Measurements from ENCODE around the gene GNA14.
"Not testable (repeated sequence)": the region's sequence is repeated elsewhere in the genome, so short reads cannot be mapped to it uniquely, and the experiment has no call there.

GNA14 gene

DNA sequence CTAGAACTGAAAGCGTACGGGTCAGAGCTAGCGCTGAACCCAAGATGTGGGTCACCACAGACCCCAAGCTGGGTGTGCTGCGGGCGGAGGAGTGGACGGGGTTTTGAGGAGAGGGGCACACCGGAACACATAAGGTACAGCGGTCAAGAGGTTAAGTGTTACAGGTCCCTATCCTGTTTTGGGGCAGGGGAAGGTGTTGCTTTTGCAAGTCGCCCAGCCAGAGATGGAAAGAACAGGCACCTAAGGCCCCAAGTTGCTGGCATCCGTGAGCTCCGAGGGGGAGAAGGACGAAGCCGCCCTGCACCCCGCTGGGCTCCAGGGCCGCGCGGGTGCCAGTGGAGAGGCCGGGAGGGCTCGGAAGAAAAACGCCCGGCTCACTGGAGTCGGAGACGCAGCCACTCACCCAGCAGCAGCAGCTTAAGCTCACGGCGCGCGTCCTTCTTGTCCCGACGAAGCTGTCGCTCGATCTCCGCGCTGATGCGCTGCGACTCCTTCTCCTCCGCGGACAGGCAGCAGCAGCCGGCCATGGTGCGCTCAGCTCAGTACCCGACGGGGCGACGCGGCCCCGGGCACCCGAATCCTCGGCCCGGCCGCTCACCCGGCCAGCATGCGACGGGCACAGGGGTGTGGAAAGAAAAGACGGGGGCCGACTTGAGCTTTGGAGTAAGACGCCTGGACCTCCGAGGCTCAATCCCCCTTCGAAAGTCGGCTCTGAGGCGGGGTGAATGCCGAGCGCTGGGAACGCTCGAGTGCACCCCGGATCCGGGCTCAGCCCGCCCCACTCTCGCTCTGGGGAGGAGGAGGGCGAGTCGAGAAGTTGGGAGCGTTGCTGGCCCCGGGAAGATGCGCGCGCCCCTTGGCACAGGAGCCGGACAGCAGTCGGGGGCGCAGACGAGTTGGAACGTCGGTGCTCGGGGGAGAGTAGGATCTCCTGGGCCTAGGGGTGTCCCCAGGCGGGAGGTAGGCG is 572 bp downstream of the GNA14 start:
- no peak for DNase-seq (ENCODE audit: low read depth)
- H3K4me3 ChIP-seq (ENCODE audit: low read depth, low read length) = peak overlapping the region; percentile 38

DNA sequence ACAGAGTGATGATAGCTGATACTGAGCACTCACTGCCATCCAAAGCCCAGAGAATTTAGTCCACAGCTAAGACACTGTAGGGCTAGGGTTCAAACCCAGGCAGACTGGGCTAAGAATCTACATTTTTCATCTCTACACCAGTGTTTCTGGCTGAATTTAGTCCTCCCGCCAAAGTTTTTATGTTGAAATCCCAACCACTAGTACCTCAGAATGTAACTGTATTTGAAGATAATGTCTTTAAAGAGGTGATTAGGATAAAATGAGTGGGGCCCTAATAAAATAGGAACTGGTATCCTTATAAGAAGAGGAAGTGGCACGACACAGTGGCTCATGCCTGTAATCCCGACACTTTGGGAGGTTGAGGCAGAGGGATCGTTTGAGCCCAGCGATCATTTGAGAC is 4.3 kb downstream of the GNA14 start:
- H3K4me3 ChIP-seq (ENCODE audit: low read depth, low read length) = no peak overlapping the region
- DNase-seq (ENCODE audit: low read depth) = no peak

DNA sequence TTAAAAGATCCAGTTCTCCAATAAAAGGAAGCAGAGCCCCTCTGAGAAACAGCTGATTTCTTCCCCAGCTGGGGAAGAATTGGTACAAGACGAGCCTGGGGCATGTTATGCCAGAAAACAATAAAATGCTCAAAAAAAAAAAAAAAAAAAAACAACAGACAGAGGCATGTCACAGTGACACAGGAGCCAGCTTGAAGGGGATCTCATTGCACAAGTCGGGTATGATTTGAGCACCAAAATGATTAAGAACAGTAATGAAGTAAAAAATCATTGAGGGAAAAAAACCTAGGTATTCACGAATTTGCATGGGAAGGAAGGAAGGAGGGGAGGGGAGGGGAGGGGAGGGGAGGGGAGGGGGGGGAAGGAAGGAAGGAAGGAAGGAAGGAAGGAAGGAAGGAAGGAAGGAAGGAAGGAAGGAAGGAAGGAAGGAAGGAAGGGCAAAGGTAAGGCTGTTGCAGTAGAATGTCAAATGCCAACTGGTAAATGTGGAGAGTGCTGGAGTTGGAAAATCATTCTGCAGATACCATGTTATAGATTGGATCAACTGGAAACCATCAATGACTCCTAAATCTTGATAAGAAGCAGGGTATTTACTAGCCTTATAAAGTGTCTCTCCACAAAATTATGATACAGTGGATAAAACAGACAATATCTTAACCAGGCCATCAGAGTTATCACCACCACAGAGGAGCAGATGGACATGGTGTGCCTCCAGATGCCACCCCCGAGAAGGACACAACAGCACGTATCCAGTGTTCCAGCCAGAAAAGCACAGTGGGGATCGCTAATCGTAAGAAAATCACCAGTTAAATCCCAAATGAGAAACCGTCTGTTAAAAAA is 7.2 kb downstream of the GNA14 start:
- DNase-seq (ENCODE audit: low read depth) = no peak
- no peak overlapping the region for H3K4me3 ChIP-seq (ENCODE audit: low read depth, low read length)

DNA sequence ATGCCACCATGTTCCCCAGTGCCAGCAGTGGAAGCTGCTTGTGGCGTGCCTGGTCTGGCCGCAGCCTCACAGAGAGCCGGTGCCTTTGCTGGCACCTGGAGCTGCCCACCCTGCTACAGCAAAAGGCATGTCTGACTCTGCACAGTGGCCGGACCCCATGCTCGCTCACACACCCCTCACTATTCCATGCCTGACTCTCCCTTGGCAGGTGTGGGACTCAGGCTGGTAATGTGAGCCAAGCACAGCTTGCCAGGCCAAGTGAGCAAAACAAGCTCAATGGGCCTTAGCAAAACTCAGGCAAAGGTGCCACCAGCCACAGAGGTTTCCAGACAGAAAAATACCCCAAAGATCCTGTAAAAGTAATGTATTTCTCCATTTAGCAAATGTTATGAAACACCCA is 15.5 kb downstream of the GNA14 start:
- H3K4me3 ChIP-seq (ENCODE audit: low read depth, low read length) = no peak overlapping the region
- DNase-seq (ENCODE audit: low read depth) = no peak

DNA sequence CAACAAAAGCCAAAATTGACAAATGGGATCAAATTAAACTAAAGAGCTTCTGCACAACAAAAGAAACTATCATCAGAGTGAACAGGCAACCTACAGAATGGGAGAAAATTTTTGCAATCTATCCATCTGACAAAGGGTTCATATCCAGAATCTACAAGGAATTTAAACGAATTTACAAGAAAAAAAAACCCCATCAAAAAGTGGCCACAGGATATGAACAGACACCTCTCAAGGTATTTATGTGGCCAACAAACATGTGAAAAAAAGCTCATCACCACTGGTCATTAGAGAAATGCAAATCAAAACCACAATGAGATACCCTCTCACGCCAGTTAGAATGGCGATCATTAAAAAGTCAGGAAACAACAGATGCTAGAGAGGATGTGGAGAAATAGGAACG is 19.3 kb downstream of the GNA14 start:
- not testable (repeated sequence) for DNase-seq (ENCODE audit: low read depth); H3K4me3 ChIP-seq (ENCODE audit: low read depth, low read length)

DNA sequence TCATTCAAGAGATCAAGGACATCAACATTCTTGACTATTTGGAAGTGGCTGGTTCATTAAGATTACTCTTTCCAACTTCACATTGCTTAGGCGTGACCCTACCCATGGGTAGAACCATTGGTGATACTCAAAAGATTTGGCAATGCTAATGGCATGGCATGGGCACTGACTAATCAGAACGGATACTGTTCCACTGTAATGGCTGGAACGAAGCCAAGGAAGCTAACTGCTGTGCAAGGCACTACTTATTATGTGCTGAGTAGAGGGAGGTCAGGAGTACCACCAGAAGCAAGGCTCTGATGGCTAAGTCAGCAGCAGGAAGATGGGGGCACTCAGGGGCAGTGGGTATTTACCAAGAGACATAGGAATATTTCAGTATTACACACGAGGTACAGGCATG is 31.9 kb downstream of the GNA14 start:
- no peak for DNase-seq (ENCODE audit: low read depth)
- no peak overlapping the region for H3K4me3 ChIP-seq (ENCODE audit: low read depth, low read length)

DNA sequence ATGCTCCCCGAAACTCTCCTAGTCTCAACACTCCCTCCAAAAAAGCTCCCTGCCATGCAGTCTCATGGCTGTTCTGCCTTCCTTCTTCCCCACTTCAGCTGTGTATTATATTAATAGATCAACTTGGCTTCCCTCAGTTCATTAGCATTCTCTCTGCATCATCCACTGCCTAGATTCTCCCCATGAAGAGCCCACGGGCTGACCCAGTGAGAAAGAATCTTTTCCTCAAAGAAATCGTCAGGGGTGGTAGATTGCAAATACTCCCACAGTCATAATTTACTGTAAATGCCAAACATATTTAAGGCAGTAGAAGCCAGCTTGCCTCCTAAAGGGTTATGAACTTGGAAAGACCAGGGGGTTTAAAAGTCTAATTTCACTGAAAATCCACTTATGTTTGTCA is 33.5 kb downstream of the GNA14 start:
- H3K4me3 ChIP-seq (ENCODE audit: low read depth, low read length) = no peak overlapping the region
- DNase-seq (ENCODE audit: low read depth) = no peak

DNA sequence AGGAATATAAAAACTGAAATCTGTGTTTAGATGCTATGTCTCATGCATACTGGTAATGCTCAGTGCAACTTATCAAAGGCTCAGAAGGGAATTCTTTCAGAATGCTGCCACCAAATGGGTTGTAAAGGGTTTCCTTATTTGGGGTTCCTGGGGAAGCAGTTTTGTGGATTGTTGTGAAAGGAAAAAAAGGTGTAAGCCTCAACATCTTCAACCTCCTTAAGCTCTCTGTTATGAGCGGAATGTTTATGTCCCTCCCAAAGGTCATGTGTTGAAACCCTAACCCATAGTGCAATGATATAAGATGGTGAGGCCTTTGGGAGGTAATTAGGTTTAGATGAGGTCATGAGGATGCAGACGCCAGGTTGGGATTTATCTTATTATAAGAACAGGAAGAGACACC is 41.6 kb downstream of the GNA14 start:
- DNase-seq (ENCODE audit: low read depth) = no peak
- no peak overlapping the region for H3K4me3 ChIP-seq (ENCODE audit: low read depth, low read length)

DNA sequence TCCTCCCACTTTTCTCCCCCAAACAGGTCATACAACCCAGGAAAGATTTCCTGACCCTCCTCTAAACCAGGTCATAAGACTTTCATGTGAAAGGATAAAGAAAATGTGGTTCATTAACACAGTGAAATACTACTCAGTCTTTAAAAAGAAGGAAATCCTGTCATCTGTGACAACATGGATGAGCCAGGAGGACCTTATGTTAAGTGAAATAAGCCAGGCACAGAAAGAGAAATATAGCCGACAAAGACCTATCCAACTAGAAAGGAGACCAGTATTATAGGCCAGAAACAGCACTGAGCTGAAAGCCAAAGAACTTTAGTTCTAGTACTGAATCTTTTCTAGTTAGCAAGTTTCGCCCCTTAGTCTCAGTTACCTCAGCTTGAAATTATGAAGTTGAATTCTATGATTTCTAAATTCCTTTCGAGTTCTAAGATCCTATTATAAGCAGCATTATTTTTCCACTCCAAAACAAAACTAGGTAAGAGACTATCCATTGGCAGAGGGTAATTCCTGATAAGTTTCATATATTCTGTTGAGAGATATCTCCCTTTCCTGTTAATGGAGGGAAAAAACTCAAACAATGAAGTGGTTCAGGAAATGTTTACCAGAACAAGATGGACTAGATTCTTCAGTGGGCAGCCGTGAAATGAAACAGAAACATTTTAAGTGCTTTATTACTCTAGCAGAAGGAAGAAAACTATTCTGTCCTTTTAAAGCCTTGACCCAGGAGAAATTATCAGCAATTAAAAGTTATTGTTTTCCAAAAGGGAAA is 42.5 kb downstream of the GNA14 start:
- H3K4me3 ChIP-seq (ENCODE audit: low read depth, low read length) = no peak overlapping the region
- no peak for DNase-seq (ENCODE audit: low read depth)

DNA sequence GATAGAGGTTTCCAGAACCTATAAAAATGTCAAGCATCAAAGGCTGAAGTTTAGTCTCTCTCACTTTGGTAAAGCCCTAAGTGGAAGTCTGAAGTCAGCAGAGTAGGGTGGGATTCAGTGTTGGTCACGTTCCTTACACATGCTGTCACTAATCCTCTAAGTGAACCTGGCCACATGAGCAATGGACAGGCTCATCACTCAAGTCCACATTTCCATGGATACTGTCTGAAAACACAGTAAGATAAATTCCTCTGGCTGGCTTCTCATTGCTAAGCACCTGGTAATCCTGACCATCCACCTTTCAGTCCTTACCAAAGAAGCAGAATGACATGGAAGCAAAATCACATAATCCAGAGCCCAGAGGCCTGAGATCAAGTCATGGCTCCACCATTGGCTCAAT is 43.8 kb downstream of the GNA14 start:
- DNase-seq (ENCODE audit: low read depth) = no peak

DNA sequence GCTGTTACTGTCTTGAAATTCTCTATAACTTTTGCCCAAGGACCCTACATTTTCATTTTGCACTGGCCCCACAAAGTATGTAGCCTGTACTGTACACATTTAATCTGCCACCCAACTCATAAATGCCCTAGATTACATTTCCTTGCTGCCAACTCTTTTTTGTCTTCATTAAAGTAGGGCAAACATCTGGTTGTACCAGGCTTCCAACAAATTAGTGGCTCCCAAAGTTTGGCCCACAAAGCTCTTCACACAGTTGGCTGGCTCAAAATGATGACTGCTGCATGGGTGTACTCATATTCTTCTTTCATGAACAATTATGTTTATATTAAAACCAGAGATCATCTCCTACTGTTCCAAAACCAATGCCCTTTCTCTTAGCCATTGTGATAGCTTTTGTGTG is 45.3 kb downstream of the GNA14 start:
- DNase-seq (ENCODE audit: low read depth) = no peak
- no peak overlapping the region for H3K4me3 ChIP-seq (ENCODE audit: low read depth, low read length)

More for the DNA sequence above, 43.8 kb downstream of the GNA14 start:
- H3K4me3 ChIP-seq (ENCODE audit: low read depth, low read length) = no peak overlapping the region

DNA sequence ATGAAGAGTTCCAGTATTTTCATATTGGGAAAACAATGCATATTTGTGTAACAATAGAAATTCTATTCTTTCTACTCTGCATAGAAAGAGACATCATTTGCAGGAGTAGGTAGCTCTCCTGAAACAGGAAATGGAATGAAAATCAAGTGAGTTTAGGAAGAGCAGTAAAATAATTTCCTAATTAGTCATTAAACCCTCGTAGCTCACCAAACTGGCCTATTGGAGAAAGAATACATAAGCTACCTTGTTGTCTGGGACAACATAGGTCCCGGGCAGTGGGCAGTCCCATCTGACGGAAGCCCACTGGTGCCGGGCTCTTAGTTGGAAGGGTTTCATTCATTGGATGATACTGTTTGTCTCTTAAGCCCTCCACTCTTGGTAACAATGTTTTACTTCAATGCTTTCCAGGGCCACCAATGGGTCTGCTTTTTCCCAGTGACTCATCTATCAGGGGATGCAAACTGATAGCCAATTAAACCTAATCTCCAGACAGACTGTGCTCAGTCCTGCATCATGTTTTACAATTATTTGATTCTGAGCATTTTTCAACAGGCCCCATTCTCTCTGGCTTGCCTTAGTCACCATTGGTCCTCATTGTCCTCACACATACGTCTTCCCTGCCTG is 46.5 kb downstream of the GNA14 start:
- DNase-seq (ENCODE audit: low read depth) = no peak
- no peak overlapping the region for H3K4me3 ChIP-seq (ENCODE audit: low read depth, low read length)

DNA sequence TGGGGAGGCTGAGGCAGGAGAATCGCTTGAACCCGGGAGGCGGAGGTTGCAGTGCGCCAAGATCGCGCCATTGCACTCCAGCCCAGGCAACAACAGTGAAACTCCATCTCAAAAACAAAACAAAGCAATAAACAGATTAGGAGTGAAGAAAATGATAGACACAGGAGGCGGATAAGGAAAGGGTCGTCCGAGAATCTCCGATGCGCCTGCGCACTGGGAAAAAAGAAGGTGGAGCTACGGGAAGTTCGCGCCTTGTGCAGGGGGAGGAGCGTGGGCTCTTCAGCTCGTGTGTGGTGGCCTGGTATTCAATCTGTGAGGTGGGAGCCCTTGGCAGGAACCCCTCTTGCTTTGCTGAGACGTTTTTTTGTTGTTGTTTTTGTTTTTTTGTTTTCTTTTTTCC is 47.3 kb downstream of the GNA14 start:
- no peak for DNase-seq (ENCODE audit: low read depth)

DNA sequence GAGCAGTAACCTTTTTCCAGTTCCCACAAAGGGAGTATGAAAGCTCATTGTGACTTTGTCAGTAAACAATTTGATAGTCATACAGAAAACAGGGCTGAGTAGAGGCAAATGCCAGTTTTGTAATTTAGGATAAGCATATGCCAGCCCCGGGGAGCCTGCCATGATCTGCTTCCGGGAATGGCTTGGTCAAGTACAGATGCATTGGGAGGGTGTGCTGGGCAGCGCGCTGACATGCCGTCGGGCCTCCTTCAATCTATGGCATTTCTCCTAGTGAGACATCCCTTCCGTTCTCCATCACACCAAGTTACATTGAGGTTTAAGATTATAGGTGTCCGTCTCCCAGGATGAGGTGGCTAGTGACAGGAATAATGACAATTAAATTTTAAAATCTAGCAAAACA is 48.6 kb downstream of the GNA14 start:
- H3K4me3 ChIP-seq (ENCODE audit: low read depth, low read length) = no peak overlapping the region
- DNase-seq (ENCODE audit: low read depth) = no peak

More for the DNA sequence above, 47.3 kb downstream of the GNA14 start:
- H3K4me3 ChIP-seq (ENCODE audit: low read depth, low read length) = no peak overlapping the region

DNA sequence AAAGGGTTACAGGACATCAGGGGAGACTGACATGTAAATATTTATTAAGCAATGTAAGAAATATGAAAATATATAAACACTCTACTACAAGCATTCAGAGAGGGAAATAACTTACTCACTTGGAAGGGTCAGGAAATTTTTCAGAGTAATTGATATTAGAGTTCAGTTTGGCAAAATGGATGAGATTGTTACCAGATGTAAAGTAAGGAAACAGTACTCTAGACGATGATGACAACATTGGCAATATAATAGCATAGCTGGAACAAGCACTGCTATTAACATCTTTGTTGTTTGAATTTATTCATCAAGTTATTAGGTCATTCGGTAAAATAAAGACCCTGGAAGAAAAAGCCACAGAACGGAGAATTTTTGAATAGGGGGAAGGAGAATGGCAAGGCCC is 49.1 kb downstream of the GNA14 start:
- no peak overlapping the region for H3K4me3 ChIP-seq (ENCODE audit: low read depth, low read length)
- no peak for DNase-seq (ENCODE audit: low read depth)

DNA sequence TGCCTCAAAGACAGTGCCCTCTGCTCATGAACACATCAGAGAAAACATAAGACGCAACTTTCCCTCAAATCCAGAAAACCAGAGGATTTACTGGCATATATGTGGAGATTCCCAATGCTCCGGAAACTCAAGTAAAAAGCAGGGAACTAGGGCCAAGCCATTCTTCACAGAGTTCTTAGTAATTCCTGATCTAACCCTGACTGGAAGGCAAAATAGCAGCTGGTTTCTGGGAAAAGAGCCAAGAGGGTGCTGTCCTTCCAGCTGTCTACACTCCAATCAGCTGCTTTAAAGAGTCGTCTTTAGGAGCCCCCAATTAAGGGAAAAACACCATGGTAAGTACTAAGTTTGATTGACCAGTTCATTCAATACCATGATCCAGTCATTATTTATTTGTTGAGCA is 49.6 kb downstream of the GNA14 start:
- DNase-seq (ENCODE audit: low read depth) = peak; percentile 37
- H3K4me3 ChIP-seq (ENCODE audit: low read depth, low read length) = no peak overlapping the region

DNA sequence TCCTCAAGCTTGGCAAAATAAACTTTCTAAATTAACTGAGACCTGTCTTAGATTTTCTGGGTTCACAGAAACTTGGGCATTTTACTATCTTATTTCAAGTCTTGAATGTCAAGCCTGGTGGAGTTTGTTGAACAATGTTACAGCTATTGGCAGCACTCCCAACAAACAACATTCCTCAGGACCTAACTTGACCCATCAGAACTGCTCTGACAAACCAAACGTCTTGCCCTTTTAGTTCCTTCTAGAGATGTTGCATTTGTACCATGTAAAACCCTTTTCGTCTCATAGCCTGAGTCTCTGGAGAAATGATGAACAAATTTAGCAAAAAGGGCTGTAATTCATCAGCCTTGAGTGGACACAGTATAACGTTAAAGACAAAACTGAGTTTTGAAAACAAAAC is 51.1 kb downstream of the GNA14 start:
- no peak overlapping the region for H3K4me3 ChIP-seq (ENCODE audit: low read depth, low read length)
- no peak for DNase-seq (ENCODE audit: low read depth)

DNA sequence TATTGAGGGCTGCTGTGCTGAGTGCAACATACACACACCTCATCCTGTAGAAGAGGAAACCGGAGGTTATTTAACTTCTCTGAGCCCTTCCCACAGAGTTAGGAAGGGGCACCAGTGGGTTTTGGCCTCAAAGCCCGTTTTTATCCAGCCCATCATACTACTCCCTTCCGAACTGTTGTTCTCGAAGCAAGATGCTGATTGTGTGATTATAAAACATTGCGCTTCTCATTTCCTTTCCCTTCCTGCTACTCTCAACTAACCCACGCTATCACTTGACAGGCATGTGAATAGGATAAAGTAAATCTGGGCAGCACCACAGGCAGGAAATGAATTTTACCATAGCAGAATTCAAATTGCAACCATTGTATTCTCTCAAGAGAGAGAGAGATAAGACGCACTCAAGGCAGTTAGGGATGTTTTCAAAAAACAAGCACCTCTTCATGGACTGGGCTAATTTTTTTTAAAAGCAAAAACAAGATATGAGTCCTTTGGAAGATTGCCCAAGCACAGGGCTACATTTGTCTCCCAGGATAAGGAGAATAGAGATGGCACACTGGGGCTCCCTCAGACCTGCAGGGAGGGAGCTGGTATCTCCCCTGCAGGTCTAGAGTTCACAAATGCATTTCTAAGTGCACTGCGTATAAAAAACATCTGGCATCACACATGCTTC is 52.6 kb downstream of the GNA14 start:
- no peak overlapping the region for H3K4me3 ChIP-seq (ENCODE audit: low read depth, low read length)
- DNase-seq (ENCODE audit: low read depth) = no peak

DNA sequence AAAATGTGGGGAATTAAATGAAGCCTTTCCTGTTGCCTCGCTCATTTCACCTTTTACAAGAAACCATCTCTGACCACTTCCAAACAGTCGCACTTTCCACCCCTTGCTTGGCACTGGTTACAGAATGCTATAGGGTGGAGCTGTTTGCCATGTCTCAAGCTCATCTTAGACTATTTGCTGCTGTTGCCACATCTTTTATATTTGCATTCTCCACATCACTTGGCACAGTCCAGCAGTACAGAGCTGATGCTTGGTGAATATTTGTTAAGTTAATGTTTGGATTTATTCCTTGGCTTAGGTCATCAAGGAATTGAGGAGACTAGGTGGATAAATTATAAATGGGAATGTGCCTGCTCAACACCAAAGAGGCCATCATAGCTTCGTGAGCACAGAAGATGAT is 53.2 kb downstream of the GNA14 start:
- no peak for DNase-seq (ENCODE audit: low read depth)
- no peak overlapping the region for H3K4me3 ChIP-seq (ENCODE audit: low read depth, low read length)

All from skeletal muscle cell (primary cell).